HCT116 (cell line): ENCODE measurements around the gene ALKBH6. TPM values are rescaled to one million over a fixed set of nuclear protein-coding genes. Genes with fewer than 3 reads are reported as not detected.

ENCODE experiments used
- ATAC-seq: fragments of 200-7000 bp; cut with Tn5 transposase; 2 replicates; pipeline ENCODE4 v1.9.1; 2020; ENCODE audit warnings: mild to moderate bottlenecking, moderate library complexity
- BruUV-seq: library from RNA; stranded (reverse); fragments of 400-500 nt; replicated peaks from 2 replicates; lab custom pipeline; 2021; lab: Mats Ljungman, UMichigan
- CTCF ChIA-PET: fragments of 300-600 bp; sonication (Branson Sonifier 250); formaldehyde crosslinking; loops from one replicate; lab custom pipeline; 2021; ENCODE audit warnings: antibody characterized with exemption; lab: Charles Lee
- POLR2A ChIA-PET: fragments of 300-600, 350-600 bp; sonication (Branson Sonifier 250); formaldehyde crosslinking; loops from one replicate; lab custom pipeline; 2021; ENCODE audit warnings: antibody characterized with exemption; lab: Charles Lee
- RAD21 ChIA-PET, 2 experiments: fragments of 300-600 bp; sonication (Branson Sonifier 250); formaldehyde crosslinking; loops; one replicate each; lab custom pipeline; 2023; ENCODE audit warnings: low total read pairs in 2 of 2; ENCODE audit not compliant: uncharacterized antibody in 2 of 2, unreplicated experiment in 2 of 2, low non-redundant PET in 1 of 2; lab: Charles Lee
- DNase-seq: peaks from one replicate; pipeline ENCODE4 v3.0.0-alpha.2; 2010; ENCODE audit warnings: low read depth, low spot score
- H2AFZ ChIP-seq: fragments of 200-600 bp; shearing (Covaris generic), sonication (generic); 2 replicates; pipeline ENCODE4 v1.6.1; 2017; ENCODE audit warnings: low read depth, mixed run types, mixed read lengths, antibody characterized with exemption, low read length; ENCODE audit not compliant: poor library complexity, severe bottlenecking
- H3K27ac ChIP-seq: 2 replicates; pipeline ENCODE4 v1.5.1; 2012; ENCODE audit warnings: low read depth, low read length
- H3K27me3 ChIP-seq: fragments of 200-600 bp; sonication (generic); 2 replicates; pipeline ENCODE4 v1.6.1; 2016; ENCODE audit warnings: mixed run types, low read length, mixed read lengths; ENCODE audit not compliant: insufficient read depth
- H3K36me3 ChIP-seq, 2 experiments: fragments of 200-500 bp in 1 of 2; fragments of 200-600 bp in 1 of 2; sonication (Bioruptor generic) in 1 of 2; sonication (generic) in 1 of 2; 2 replicates each; pipeline versions ENCODE4 v1.5.1 to v1.6.1; 2014 to 2016; ENCODE audit warnings: low read length in 2 of 2, inconsistent platforms in 1 of 2, mixed read lengths in 1 of 2, mixed run types in 1 of 2; ENCODE audit not compliant: insufficient read depth in 2 of 2, control insufficient read depth in 1 of 2
- H3K4me1 ChIP-seq, 2 experiments: fragments of 200-600 bp in 1 of 2; sonication (generic) in 1 of 2; 2 replicates each; pipeline versions ENCODE4 v1.5.1 to v1.6.1; 2012 to 2017; ENCODE audit warnings: low read length in 2 of 2, inconsistent platforms in 1 of 2, mild to moderate bottlenecking in 1 of 2, mixed read lengths in 1 of 2, mixed run types in 1 of 2, moderate library complexity in 1 of 2; ENCODE audit not compliant: insufficient read depth in 2 of 2, control insufficient read depth in 1 of 2
- H3K4me2 ChIP-seq: fragments of 200-600 bp; sonication (generic); 2 replicates; pipeline ENCODE4 v1.6.1; 2017; ENCODE audit warnings: mixed run types, low read length, mixed read lengths
- H3K4me3 ChIP-seq, 2 experiments: fragments of 200-600 bp in 1 of 2; sonication (generic) in 1 of 2; replicated peaks in 1 of 2; 2 replicates each; pipeline ENCODE4 v1.5.1; 2011 to 2016; ENCODE audit warnings: low read length in 2 of 2, control low read depth in 1 of 2, low read depth in 1 of 2, mild to moderate bottlenecking in 1 of 2, mixed read lengths in 1 of 2, mixed run types in 1 of 2
- H3K79me2 ChIP-seq: fragments of 200-600 bp; sonication (generic); 2 replicates; pipeline ENCODE4 v1.6.1; 2017; ENCODE audit warnings: mild to moderate bottlenecking, mixed run types, low read length, moderate library complexity, mixed read lengths; ENCODE audit not compliant: insufficient read depth
- H3K9ac ChIP-seq: fragments of 200-600 bp; sonication (generic); 2 replicates; pipeline ENCODE4 v1.6.1; 2016; ENCODE audit warnings: low read length, mixed read lengths
- H3K9me2 ChIP-seq: fragments of 200-600 bp; sonication (generic), shearing (Covaris generic); 2 replicates; pipeline ENCODE4 v1.6.1; 2017; ENCODE audit warnings: mixed run types, mild to moderate bottlenecking, moderate library complexity; ENCODE audit not compliant: insufficient read depth
- H3K9me3 ChIP-seq, 2 experiments: fragments of 200-500 bp in 1 of 2; fragments of 200-600 bp in 1 of 2; sonication (Bioruptor generic) in 1 of 2; sonication (generic) in 1 of 2; 2 replicates each; pipeline ENCODE4 v1.6.1; 2014 to 2017; ENCODE audit warnings: low read length in 2 of 2, mixed read lengths in 2 of 2, inconsistent platforms in 1 of 2, low read depth in 1 of 2, mild to moderate bottlenecking in 1 of 2, mixed run types in 1 of 2, moderate library complexity in 1 of 2; ENCODE audit not compliant: control insufficient read depth in 1 of 2, insufficient read depth in 1 of 2
- H4K20me1 ChIP-seq: fragments of 200-600 bp; sonication (generic), shearing (Covaris generic); 2 replicates; pipeline ENCODE4 v1.6.1; 2017; ENCODE audit warnings: mixed run types, mild to moderate bottlenecking, moderate library complexity; ENCODE audit not compliant: insufficient read depth
- CBX3 ChIP-seq: IDR thresholded peaks from 2 replicates; pipeline ENCODE4 v1.6.1; 2012; ENCODE audit warnings: low read depth
- CEBPB ChIP-seq: IDR thresholded peaks from 2 replicates; pipeline ENCODE4 v1.6.1; 2012; ENCODE audit warnings: low read depth
- ELF1 ChIP-seq: IDR thresholded peaks from 2 replicates; pipeline ENCODE4 v1.6.1; 2012; ENCODE audit warnings: low read depth, borderline replicate concordance
- EZH2 ChIP-seq: fragments of 200-600 bp; sonication (generic); IDR thresholded peaks from 2 replicates; pipeline ENCODE4 v1.6.1; 2017; ENCODE audit warnings: antibody characterized with exemption, mixed run types
- EZH2phosphoT487 ChIP-seq: fragments of 200-600 bp; IDR thresholded peaks from 2 replicates; pipeline ENCODE4 v1.6.1; 2018; ENCODE audit warnings: antibody characterized with exemption, borderline replicate concordance
- FOSL1 ChIP-seq: IDR thresholded peaks from 2 replicates; pipeline ENCODE4 v1.6.1; 2012; ENCODE audit warnings: low read depth
- JUND ChIP-seq: IDR thresholded peaks from 2 replicates; pipeline ENCODE4 v1.6.1; 2012
- POLR2A ChIP-seq: IDR thresholded peaks from 2 replicates; pipeline ENCODE4 v1.7.0; 2011; ENCODE audit warnings: borderline replicate concordance; ENCODE audit not compliant: insufficient read depth, insufficient read length; ENCODE audit errors: extremely low read depth
- POLR2AphosphoS5 ChIP-seq: IDR thresholded peaks from 2 replicates; pipeline ENCODE4 v1.6.1; 2011; ENCODE audit warnings: mild to moderate bottlenecking, low read depth, low read length, moderate library complexity
- SRF ChIP-seq: IDR thresholded peaks from 2 replicates; pipeline ENCODE4 v1.6.1; 2012; ENCODE audit warnings: low read depth
- TCF7L2 ChIP-seq: IDR thresholded peaks from 2 replicates; pipeline ENCODE4 v1.7.0; 2011; ENCODE audit warnings: borderline replicate concordance, inconsistent platforms; ENCODE audit not compliant: insufficient read depth, insufficient read length; ENCODE audit errors: extremely low read depth
- YY1 ChIP-seq: IDR thresholded peaks from 2 replicates; pipeline ENCODE4 v1.6.1; 2011; ENCODE audit warnings: low read length, low read depth, moderate library complexity, mild to moderate bottlenecking; ENCODE audit not compliant: insufficient replicate concordance; ENCODE audit errors: extremely low read depth
- ZFX ChIP-seq: fragments of 450-650 bp; IDR thresholded peaks from 2 replicates; pipeline ENCODE4 v1.6.1; 2017
- intact Hi-C: fragments of 100-400 bp; cut with micrococcal nuclease; formaldehyde crosslinking; loops from 2 replicates; pipeline ENCODE4 v1.10.0; 2022
- total RNA-seq: library from RNA; stranded (reverse); gene quantifications from one replicate; pipeline ENCODE4 v1.2.1, GENCODE V29; 2021; ENCODE audit not compliant: unreplicated experiment
- TF ChIP-seq, protein P1 (sequence below): IDR thresholded peaks from 2 replicates; pipeline ENCODE4 v1.6.1; 2011; ENCODE audit warnings: mild to moderate bottlenecking, low read length, moderate library complexity; ENCODE audit not compliant: insufficient replicate concordance; ENCODE audit errors: extremely low read depth
- TF ChIP-seq, protein P2 (sequence below), 3 experiments: fragments of 200-600 bp in 1 of 3; sonication (generic) in 1 of 3; IDR thresholded peaks in 2 of 3; conservative IDR thresholded peaks in 1 of 3; 2 replicates each; pipeline ENCODE4 v1.5.1; 2012 to 2017; ENCODE audit warnings: low read depth in 2 of 3, low read length in 2 of 3, antibody characterized with exemption in 1 of 3, borderline replicate concordance in 1 of 3, control low read depth in 1 of 3, mild to moderate bottlenecking in 1 of 3, mixed read lengths in 1 of 3, mixed run types in 1 of 3, moderate library complexity in 1 of 3; ENCODE audit not compliant: insufficient read depth in 1 of 3

The ALKBH6 gene
- total RNA-seq, 1 experiment from 2014 or later, result 28.6 TPM

DNA sequence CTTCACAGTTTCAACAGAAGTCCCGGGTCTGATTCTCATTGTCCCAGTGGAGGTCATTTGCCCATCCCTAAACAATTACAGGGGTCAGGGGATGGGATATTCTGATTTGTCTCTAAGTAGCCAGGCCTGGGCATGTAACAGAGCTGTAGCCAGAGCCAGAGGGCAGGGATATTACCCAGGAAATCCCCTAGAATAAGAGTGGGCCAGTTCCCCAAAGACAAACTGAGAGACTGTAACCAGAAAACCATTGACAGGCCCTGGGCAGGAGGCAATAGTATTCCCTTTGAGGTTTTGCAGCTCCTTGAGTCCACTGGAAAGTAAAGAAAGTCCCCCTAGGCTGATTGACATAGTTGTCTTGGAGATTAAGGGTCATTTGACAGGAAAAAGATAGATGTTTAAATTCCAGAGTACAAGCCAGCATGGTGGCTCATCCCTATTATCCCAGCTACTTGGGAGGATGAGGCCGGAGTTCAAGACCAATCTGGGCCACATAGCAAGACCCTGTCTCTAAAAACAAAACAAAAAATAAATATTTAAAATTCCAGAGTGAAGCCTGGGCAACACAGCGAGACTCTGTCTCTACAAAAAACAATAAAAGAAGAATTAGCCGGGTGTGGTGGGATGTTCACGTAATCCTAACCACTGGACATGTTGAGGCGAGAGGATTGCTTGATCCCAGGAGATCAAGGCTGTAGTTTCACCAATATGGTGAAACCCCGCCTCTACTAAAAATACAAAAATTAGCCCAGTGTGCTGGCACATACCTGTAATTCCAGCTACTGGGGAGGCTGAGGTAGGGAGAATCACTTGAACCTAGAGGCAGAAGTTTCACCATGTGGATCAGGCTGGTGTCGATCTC is 20.9 kb downstream of the ALKBH6 start:
- Histone ChIP-seq H3K9me3 (no peaks in the 10 kb centered on the region), H3K9me2 (no peaks in the 10 kb centered on the region), H3K27me3 (no peaks in the 10 kb centered on the region), H3K36me3 (0 out of 4 replicates have a peak, but pooled peaks cover 0 to 3% of the 10 kb centered on the region in 2 experiments), H3K79me2 (peaks cover 26% of the 10 kb centered on the region), H3K4me1 (peaks cover 13 to 21% of the 10 kb centered on the region in 2 experiments), H3K4me3 (no peak overlapping the region), H3K4me2 (no peak overlapping the region), H3K9ac (no peak overlapping the region), H4K20me1 (no peaks in the 10 kb centered on the region), H2AFZ (no peak overlapping the region), H3K27ac (no peak overlapping the region; the same call in 1 of the 2 replicates)
- ATAC-seq (no peak), DNase-seq (no peak)
- CTCF ChIA-PET, result no interaction called here
- POLR2A ChIA-PET, result no interaction called here
- no peak for TF ChIP-seq POLR2AphosphoS5
- RAD21 ChIA-PET, result no interaction called here
- intact Hi-C loops, result no loop called here
- BruUV-seq, result no TSS peak

DNA sequence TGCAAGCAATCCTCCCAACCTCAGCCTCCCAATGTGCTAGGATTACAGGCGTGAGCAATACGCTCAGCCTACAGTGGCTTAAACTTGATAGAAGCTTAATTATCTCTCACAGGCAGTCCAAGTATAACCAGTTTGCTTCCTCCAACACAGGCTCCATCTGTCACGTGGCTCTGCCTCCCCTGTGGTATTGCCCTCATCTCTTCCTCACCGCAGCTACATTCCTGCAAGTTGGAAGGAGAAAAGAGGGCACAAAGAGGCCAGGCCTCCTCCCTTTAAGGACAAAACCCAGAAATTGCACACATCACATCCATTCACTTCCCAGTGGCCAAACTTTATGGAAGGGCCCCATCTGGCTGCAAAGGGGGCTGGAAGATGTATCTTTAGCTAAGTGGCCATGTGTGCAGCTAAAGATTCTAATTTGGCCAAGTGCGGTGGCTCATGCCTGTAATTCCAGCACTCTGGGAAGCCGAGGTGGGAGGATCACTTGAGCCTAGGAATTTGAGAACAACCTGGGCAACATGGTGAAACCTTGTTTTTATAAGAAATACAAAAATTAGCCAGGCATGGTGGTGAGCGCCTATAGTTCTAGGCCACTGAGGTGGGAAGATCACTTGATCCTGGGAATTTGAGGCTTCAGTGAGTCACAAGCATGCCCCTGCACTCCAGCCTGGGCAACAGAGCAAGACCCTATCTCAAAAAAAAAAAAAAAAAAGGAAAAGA is 22.1 kb downstream of the ALKBH6 start:
- no peak overlapping the region for H3K4me2 ChIP-seq
- ChIA-PET RAD21 (interaction anchor here in 1 of 2 experiments (0.7 kb wide), 1 partner anchor 1951 kb away, joined by 5 read pairs; no protein-coding TSS in a partner anchor), CTCF (no interaction called here), POLR2A (no interaction called here)
- no peaks in the 10 kb centered on the region for H3K9me3 ChIP-seq
- no peaks in the 10 kb centered on the region for H3K27me3 ChIP-seq
- DNase-seq, result no peak
- intact Hi-C loops, result no loop called here
- no peak for ATAC-seq
- H3K27ac ChIP-seq, result no peak overlapping the region
- H3K36me3 ChIP-seq, result no peaks in the 10 kb centered on the region
- H3K9ac ChIP-seq, result no peak overlapping the region
- H2AFZ ChIP-seq, result no peak overlapping the region
- H3K4me3 ChIP-seq, result no peak overlapping the region
- BruUV-seq, result no TSS peak
- H3K9me2 ChIP-seq, result no peaks in the 10 kb centered on the region
- peaks cover 16% of the 10 kb centered on the region for H3K79me2 ChIP-seq
- H3K4me1 ChIP-seq, result peaks cover 20 to 33% of the 10 kb centered on the region in 2 experiments
- no peaks in the 10 kb centered on the region for H4K20me1 ChIP-seq
- no peak for TF ChIP-seq TCF7L2
- TF ChIP-seq EZH2, result no peak
- no peak for TF ChIP-seq ELF1
- TF ChIP-seq JUND, result no peak
- no peak for TF ChIP-seq FOSL1
- no peak for TF ChIP-seq POLR2A
- no peak for TF ChIP-seq CEBPB
- TF ChIP-seq CBX3, result no peak
- no peak for TF ChIP-seq ZFX
- no peak for TF ChIP-seq EZH2phosphoT487
- TF ChIP-seq, protein P1, sequence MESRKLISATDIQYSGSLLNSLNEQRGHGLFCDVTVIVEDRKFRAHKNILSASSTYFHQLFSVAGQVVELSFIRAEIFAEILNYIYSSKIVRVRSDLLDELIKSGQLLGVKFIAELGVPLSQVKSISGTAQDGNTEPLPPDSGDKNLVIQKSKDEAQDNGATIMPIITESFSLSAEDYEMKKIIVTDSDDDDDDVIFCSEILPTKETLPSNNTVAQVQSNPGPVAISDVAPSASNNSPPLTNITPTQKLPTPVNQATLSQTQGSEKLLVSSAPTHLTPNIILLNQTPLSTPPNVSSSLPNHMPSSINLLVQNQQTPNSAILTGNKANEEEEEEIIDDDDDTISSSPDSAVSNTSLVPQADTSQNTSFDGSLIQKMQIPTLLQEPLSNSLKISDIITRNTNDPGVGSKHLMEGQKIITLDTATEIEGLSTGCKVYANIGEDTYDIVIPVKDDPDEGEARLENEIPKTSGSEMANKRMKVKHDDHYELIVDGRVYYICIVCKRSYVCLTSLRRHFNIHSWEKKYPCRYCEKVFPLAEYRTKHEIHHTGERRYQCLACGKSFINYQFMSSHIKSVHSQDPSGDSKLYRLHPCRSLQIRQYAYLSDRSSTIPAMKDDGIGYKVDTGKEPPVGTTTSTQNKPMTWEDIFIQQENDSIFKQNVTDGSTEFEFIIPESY, result no peak
- TF ChIP-seq, protein P2, sequence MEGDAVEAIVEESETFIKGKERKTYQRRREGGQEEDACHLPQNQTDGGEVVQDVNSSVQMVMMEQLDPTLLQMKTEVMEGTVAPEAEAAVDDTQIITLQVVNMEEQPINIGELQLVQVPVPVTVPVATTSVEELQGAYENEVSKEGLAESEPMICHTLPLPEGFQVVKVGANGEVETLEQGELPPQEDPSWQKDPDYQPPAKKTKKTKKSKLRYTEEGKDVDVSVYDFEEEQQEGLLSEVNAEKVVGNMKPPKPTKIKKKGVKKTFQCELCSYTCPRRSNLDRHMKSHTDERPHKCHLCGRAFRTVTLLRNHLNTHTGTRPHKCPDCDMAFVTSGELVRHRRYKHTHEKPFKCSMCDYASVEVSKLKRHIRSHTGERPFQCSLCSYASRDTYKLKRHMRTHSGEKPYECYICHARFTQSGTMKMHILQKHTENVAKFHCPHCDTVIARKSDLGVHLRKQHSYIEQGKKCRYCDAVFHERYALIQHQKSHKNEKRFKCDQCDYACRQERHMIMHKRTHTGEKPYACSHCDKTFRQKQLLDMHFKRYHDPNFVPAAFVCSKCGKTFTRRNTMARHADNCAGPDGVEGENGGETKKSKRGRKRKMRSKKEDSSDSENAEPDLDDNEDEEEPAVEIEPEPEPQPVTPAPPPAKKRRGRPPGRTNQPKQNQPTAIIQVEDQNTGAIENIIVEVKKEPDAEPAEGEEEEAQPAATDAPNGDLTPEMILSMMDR (IDR thresholded peaks at IDR 0.05 in 2 of 3, conservative IDR thresholded peaks at IDR 0.05 in 1 of 3; ENCODE audit: borderline replicate concordance in 1 of 3, insufficient read depth in 1 of 3, low read depth in 2 of 3, low read length in 2 of 3), result no peak
- no peak for TF ChIP-seq YY1
- no peak for TF ChIP-seq SRF
